WERI-Rb-1 (cell line): ENCODE data around the gene GOLGA8A.
"Not testable (repeated sequence)": the region's sequence is repeated elsewhere in the genome, so short reads cannot be mapped to it uniquely, and the experiment has no call there.

ENCODE experiments used
- DNase-seq: peaks from one replicate; pipeline ENCODE4 v3.0.0-alpha.2; 2020
- H3K27ac ChIP-seq: fragments of 250-450 bp; sonication (Bioruptor Pico); 2 replicates; pipeline ENCODE4 v1.5.1; 2020; ENCODE audit warnings: mild to moderate bottlenecking, moderate library complexity
- H3K27me3 ChIP-seq: fragments of 250-450 bp; sonication (Bioruptor Pico); 2 replicates; pipeline ENCODE4 v1.5.1; 2021; ENCODE audit warnings: mild to moderate bottlenecking, low read depth, moderate library complexity; ENCODE audit not compliant: insufficient read depth, severe bottlenecking
- H3K36me3 ChIP-seq: fragments of 250-450 bp; sonication (Bioruptor Pico); 2 replicates; pipeline ENCODE4 v1.5.1; 2020; ENCODE audit warnings: mild to moderate bottlenecking, moderate library complexity
- H3K4me3 ChIP-seq: 2 replicates; pipeline ENCODE4 v1.5.1; 2011; ENCODE audit warnings: low read depth, mild to moderate bottlenecking, control low read depth, low read length
- H3K9me3 ChIP-seq: fragments of 250-450 bp; sonication (Bioruptor Pico); 2 replicates; pipeline ENCODE4 v1.5.1; 2021; ENCODE audit warnings: mild to moderate bottlenecking, moderate library complexity; ENCODE audit not compliant: severe bottlenecking

Gene GOLGA8A

DNA sequence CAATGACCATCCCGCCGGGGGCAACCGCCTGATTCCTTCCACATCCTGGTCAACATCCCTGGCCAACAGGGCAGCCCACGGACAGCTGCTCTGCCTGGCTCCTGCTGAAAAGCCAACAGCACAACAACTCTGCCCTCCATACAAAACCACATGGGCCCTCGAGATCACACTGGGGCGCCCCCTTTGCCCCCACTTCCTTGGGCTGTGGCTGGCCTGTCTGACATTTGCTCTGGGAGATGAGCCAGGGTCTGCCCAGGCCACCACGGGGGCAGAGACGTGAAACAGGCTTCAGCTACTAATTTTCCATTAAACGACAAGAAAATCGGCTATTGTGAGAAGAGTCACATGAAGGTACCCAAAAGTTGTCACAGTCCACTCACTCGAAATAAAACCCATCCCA lies 16.7 kb downstream of the GOLGA8A start:
- not testable (repeated sequence) for H3K4me3 ChIP-seq, H3K27ac ChIP-seq, H3K9me3 ChIP-seq, H3K36me3 ChIP-seq, DNase-seq, H3K27me3 ChIP-seq

DNA sequence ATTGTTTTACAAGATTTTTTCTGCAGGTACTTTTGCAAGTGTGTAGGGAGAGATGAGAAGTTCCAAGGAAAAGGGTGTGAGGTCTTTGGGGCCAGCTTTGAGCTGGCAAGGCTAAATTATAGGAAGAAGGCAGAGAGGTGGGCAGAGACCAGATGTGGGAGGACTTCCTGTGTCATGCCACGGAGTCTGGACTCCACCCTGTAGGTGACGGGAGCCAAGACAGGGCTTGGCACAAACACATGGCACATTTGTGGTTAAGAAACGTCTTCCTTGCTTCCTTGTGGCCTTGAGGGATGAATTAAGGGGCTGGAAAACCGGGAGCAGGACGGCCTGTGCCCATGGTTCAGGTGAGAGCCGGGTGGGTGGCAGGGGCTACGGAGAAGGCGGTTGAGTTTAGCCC lies 19.2 kb downstream of the GOLGA8A start:
- not testable (repeated sequence) for H3K36me3 ChIP-seq, H3K27me3 ChIP-seq, H3K27ac ChIP-seq, H3K4me3 ChIP-seq, H3K9me3 ChIP-seq, DNase-seq

DNA sequence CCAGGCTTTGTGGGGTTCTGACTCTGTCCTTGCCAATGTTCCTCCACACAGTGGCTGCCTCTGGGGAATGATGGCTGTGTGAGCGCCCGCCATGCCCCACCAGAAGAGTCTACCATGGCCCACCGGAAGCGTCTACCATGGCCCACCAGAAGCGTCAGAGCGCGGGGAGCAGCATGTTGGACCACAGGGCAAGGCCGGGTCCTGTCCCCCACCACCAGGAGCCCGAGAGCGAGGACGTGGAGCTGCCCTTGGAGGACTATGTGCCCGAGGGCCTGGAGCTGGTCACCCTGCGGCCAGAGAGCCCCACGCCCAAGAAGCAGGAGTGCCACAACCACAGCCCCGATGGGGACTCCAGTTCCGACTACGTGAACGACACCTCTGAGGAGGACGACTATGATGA lies 28.1 kb downstream of the GOLGA8A start:
- not testable (repeated sequence) for DNase-seq, H3K27ac ChIP-seq, H3K4me3 ChIP-seq, H3K36me3 ChIP-seq, H3K27me3 ChIP-seq, H3K9me3 ChIP-seq

DNA sequence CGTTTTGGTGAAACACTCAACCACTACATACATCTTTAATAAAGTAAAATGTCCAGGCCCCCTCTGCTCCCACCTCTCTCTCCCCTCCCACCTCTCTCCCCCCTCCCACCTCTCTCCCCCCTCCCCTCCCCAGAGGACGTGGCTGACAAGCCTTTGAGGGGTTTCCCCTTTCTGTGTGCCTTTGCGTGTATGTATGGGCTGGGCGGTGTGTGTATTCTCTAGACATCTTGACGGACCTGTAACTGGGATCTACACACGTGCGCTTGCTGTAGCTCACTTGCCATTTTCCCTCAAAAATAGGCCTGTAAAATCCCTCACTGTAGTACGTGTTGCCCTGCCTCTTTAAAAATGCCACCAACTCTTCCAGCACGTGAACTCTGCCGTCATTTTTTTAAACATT lies 28.6 kb downstream of the GOLGA8A start:
- not testable (repeated sequence) for H3K9me3 ChIP-seq

DNA sequence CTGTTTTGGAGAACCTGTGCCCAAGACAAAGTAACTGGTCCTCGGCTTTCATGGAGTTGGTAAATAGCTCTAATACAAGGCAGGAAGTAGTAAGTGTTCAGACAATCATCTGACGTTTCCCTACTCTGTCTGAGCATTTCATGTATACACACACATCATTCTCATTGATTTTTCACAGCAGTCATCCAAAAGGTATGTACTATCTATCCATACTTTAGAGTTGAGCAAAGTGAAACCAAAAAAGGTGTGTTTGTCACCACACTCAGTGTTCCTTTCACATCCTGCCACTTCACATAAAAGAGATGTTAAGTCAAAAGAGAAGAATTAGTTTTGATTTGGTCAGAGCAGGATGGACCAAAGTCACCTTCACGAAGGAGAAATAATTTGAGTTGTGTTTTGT lies 33.7 kb downstream of the GOLGA8A start:
- DNase-seq, H3K27ac ChIP-seq, H3K27me3 ChIP-seq, H3K36me3 ChIP-seq, H3K9me3 ChIP-seq, H3K4me3 ChIP-seq: not testable (repeated sequence)

More for the DNA sequence above, 28.6 kb downstream of the GOLGA8A start:
- not testable (repeated sequence) for H3K36me3 ChIP-seq, H3K4me3 ChIP-seq, H3K27ac ChIP-seq, DNase-seq, H3K27me3 ChIP-seq

DNA sequence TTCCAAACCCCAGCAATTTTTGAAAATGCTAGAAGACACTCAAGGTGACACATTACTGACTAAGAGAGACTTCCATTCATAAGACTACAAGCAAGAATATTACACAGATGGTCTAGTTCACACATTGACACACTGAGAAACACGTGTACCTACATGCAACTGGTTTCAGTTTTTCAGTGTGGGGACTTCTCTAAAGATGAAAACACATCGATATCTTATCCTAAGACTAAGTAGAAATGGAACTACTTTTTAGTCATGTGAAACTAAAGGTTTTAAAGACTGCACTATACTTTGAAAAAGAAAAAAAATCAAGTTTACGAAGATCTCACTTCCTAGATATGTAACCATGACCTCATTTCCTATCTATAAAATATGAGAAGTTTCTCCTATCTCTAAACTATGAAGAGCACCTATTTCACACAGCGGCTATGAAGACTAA lies 34.4 kb downstream of the GOLGA8A start:
- H3K27me3 ChIP-seq, H3K9me3 ChIP-seq, DNase-seq, H3K4me3 ChIP-seq, H3K36me3 ChIP-seq, H3K27ac ChIP-seq: not testable (repeated sequence)

DNA sequence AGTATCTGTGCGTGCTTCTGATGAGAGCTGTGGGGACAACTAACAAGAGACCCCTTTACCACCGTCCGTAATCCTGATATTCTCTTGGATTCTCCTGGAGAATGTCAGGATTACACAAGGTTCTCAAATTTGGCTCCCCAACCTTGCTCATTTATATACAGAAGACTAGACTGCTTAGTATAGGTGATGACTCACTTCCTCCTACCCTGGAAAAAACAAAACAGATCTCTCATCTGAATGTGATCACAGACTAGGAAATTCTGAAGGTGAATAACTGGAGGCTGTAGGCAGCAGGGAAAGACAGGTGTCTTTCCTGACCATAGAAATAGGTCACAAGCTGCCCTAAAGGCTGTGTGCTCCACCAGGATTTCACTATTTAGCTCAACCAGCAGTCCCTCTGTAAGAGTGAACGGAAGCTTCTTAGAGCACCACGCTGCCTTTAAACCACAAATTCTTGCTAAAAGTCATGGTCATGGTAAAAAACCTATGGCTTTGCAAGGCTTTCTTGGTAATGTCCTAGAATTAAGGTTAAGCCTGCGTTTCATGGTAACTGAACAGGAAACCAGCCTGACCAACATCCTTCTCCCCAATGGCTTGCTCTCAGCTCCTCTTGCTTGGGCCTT lies 39.9 kb downstream of the GOLGA8A start:
- not testable (repeated sequence) for H3K27me3 ChIP-seq, H3K9me3 ChIP-seq, DNase-seq, H3K4me3 ChIP-seq, H3K27ac ChIP-seq, H3K36me3 ChIP-seq

DNA sequence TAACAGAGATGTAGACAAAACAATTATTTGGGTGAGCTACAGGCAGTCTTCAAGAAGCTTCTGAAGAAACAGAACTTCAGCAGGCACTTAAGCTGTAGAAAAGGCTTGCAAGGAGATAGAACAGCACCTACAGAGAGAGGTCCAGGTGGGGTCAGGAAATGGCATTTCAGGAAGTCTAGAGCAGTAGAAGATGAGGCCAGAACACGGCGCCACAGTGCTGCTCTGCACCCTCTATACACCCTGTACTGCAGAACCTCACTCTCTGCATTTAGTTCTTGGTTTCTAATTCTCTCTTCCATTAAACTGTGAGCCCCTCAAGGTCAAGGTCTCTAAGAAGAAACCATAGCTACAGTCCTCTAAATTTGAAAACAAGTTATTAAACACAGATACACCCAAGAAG lies 44.6 kb downstream of the GOLGA8A start:
- not testable (repeated sequence) for DNase-seq, H3K27me3 ChIP-seq, H3K27ac ChIP-seq, H3K9me3 ChIP-seq, H3K4me3 ChIP-seq, H3K36me3 ChIP-seq

DNA sequence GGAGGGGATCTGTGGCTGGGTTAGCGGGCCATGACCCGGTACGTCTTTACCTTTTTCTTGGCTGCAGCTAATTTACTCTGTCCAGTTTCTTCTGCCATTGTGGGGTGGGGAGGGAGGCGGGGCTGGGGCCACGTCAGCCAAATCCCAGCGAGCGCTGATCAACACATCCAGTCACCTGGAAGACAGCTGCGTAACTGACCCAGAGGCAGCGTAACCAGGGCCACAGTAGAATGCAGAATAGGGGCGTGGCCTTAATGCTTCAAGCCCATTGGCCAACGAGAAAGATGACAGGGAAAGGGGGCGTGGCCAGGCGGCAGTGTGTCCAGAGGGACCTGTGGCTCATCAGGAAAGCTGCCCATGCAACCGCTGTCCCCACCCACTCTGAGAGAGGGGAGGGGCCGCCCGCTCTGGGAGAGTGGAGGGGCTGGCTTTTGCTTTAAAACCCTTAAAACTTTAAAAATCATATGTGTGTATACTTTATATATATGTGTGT lies 48.0 kb downstream of the GOLGA8A start:
- not testable (repeated sequence) for H3K27me3 ChIP-seq, H3K27ac ChIP-seq, H3K36me3 ChIP-seq, H3K4me3 ChIP-seq, H3K9me3 ChIP-seq, DNase-seq
